OCI-LY3 (cell line): ENCODE results near the gene RIBC2.

Experiments used
- H2AFZ ChIP-seq: fragments of 200-600, 300-600 bp; shearing (Covaris generic); 2 replicates; pipeline ENCODE4 v1.6.0; 2014; ENCODE audit warnings: antibody characterized with exemption, low read depth, low read length
- H3K27ac ChIP-seq: fragments of 200-600, 300-600 bp; sonication (generic); 2 replicates; pipeline ENCODE4 v1.5.1; 2014; ENCODE audit warnings: mild to moderate bottlenecking, low read length, moderate library complexity, mixed read lengths
- H3K27me3 ChIP-seq: fragments of 200-600, 300-600 bp; sonication (generic); 2 replicates; pipeline ENCODE4 v1.6.1; 2014; ENCODE audit warnings: low read depth, low read length, mixed read lengths
- H3K36me3 ChIP-seq: fragments of 200-600, 300-600 bp; sonication (generic); replicated peaks from 2 replicates; pipeline ENCODE3; 2014; ENCODE audit warnings: low read depth, low read length, mixed read lengths
- H3K4me1 ChIP-seq: fragments of 300-600, 200-600 bp; sonication (generic); 2 replicates; pipeline ENCODE4 v1.6.1; 2014; ENCODE audit warnings: low read length, mixed read lengths
- H3K4me2 ChIP-seq: fragments of 200-600, 300-600 bp; sonication (generic); 2 replicates; pipeline ENCODE4 v1.6.1; 2014; ENCODE audit warnings: low read length, mixed read lengths
- H3K4me3 ChIP-seq: fragments of 300-600, 200-600 bp; sonication (generic); 2 replicates; pipeline ENCODE4 v1.5.1; 2014; ENCODE audit warnings: antibody characterized with exemption, mild to moderate bottlenecking, low read length, moderate library complexity
- H3K79me2 ChIP-seq: fragments of 300-600, 200-600 bp; shearing (Covaris generic); 2 replicates; pipeline ENCODE4 v1.6.1; 2014; ENCODE audit warnings: mild to moderate bottlenecking, low read length, mixed read lengths
- H3K9ac ChIP-seq: fragments of 300-600, 200-600 bp; shearing (Covaris generic); 2 replicates; pipeline ENCODE4 v1.6.0; 2014; ENCODE audit warnings: mild to moderate bottlenecking, low read length, moderate library complexity
- H3K9me3 ChIP-seq: fragments of 200-600, 300-600 bp; shearing (Covaris generic); 2 replicates; pipeline ENCODE4 v1.6.1; 2014; ENCODE audit warnings: low read length, mixed read lengths; ENCODE audit not compliant: insufficient read depth
- H4K20me1 ChIP-seq: fragments of 200-600, 300-600 bp; sonication (generic); 2 replicates; pipeline ENCODE4 v1.6.1; 2016; ENCODE audit warnings: low read length, mixed read lengths; ENCODE audit not compliant: insufficient read depth
- EZH2phosphoT487 ChIP-seq: fragments of 200-600 bp; shearing (Covaris generic); IDR thresholded peaks from 2 replicates; pipeline ENCODE4 v1.6.1; 2018; ENCODE audit warnings: antibody characterized with exemption, mixed run types, low read depth
- TF ChIP-seq, protein P1 (sequence below): fragments of 200-600, 300-600 bp; sonication (generic); IDR thresholded peaks from 2 replicates; pipeline ENCODE4 v1.5.1; 2014; ENCODE audit warnings: antibody characterized with exemption, low read length, low read depth

The RIBC2 gene

DNA sequence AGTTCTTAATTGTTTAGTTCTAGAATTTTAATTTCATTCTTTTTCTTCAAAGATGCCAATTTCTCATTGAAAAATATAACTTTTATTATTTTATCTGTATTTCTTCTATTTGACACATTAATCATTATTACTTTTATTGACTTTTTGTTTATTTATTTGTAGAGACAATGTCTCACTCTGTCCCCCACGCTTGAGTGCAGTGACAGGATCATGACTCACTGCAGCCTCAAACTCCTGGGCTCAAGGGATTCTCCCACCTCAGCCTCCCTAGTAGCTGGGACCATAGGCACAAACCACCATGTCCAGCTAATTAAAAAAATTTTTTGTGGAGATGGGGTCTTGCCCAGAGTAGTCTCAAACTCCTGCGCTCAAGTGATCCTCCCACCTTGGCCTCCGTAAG lies 58.9 kb downstream of the RIBC2 start:
- no peaks in the 10 kb centered on the region for H3K9me3 ChIP-seq
- no peaks in the 10 kb centered on the region for H4K20me1 ChIP-seq
- H3K4me1 ChIP-seq = no peaks in the 10 kb centered on the region
- TF ChIP-seq, protein P1, sequence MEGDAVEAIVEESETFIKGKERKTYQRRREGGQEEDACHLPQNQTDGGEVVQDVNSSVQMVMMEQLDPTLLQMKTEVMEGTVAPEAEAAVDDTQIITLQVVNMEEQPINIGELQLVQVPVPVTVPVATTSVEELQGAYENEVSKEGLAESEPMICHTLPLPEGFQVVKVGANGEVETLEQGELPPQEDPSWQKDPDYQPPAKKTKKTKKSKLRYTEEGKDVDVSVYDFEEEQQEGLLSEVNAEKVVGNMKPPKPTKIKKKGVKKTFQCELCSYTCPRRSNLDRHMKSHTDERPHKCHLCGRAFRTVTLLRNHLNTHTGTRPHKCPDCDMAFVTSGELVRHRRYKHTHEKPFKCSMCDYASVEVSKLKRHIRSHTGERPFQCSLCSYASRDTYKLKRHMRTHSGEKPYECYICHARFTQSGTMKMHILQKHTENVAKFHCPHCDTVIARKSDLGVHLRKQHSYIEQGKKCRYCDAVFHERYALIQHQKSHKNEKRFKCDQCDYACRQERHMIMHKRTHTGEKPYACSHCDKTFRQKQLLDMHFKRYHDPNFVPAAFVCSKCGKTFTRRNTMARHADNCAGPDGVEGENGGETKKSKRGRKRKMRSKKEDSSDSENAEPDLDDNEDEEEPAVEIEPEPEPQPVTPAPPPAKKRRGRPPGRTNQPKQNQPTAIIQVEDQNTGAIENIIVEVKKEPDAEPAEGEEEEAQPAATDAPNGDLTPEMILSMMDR = no peak
- TF ChIP-seq EZH2phosphoT487 = no peak
- no peaks in the 10 kb centered on the region for H3K79me2 ChIP-seq
- H3K27ac ChIP-seq = no peak overlapping the region
- H3K36me3 ChIP-seq = no peaks in the 10 kb centered on the region
- H2AFZ ChIP-seq = no peak overlapping the region
- no peak overlapping the region for H3K9ac ChIP-seq
- H3K4me3 ChIP-seq = no peak overlapping the region
- no peak overlapping the region for H3K4me2 ChIP-seq
- H3K27me3 ChIP-seq = peaks cover 29% of the 10 kb centered on the region; the same call in 1 of the 2 replicates

- Histone ChIP-seq H4K20me1 (no peaks in the 10 kb centered on the region), H3K27me3 (peaks cover 24% of the 10 kb centered on the region; the same call in 1 of the 2 replicates), H3K36me3 (no peaks in the 10 kb centered on the region), H3K4me1 (no peaks in the 10 kb centered on the region), H3K9ac (no peak overlapping the region), H3K9me3 (no peaks in the 10 kb centered on the region), H2AFZ (no peak overlapping the region), H3K4me2 (no peak overlapping the region), H3K4me3 (no peak overlapping the region), H3K79me2 (no peaks in the 10 kb centered on the region), H3K27ac (no peak overlapping the region)
- TF ChIP-seq, protein P1 = no peak
- TF ChIP-seq EZH2phosphoT487 = no peak
These were observed 60.2 kb downstream of the RIBC2 start for GRCh38 chr22:45473626-45474237.

GRCh38 chr22:45475063-45475747 lies 61.7 kb downstream of the RIBC2 start:
- H3K9ac ChIP-seq = no peak overlapping the region
- no peak overlapping the region for H3K27ac ChIP-seq
- H3K79me2 ChIP-seq = no peaks in the 10 kb centered on the region
- H2AFZ ChIP-seq = no peak overlapping the region
- H3K4me1 ChIP-seq = no peaks in the 10 kb centered on the region
- peaks cover 17% of the 10 kb centered on the region; the same call in 1 of the 2 replicates for H3K27me3 ChIP-seq
- no peaks in the 10 kb centered on the region for H3K36me3 ChIP-seq
- TF ChIP-seq, protein P1 = no peak
- no peak for TF ChIP-seq EZH2phosphoT487
- H3K4me2 ChIP-seq = no peak overlapping the region
- H3K9me3 ChIP-seq = no peaks in the 10 kb centered on the region
- H4K20me1 ChIP-seq = no peaks in the 10 kb centered on the region
- H3K4me3 ChIP-seq = no peak overlapping the region

GRCh38 chr22:45475851-45476514 lies 62.5 kb downstream of the RIBC2 start:
- H4K20me1 ChIP-seq = no peaks in the 10 kb centered on the region
- no peak overlapping the region for H3K27ac ChIP-seq
- H3K4me2 ChIP-seq = no peak overlapping the region
- H3K79me2 ChIP-seq = no peaks in the 10 kb centered on the region
- peaks cover 20% of the 10 kb centered on the region; the same call in 1 of the 2 replicates for H3K27me3 ChIP-seq
- no peak overlapping the region for H3K9ac ChIP-seq
- TF ChIP-seq, protein P1 = no peak
- TF ChIP-seq EZH2phosphoT487 = no peak
- H3K4me3 ChIP-seq = no peak overlapping the region
- H3K4me1 ChIP-seq = no peaks in the 10 kb centered on the region
- no peaks in the 10 kb centered on the region for H3K9me3 ChIP-seq
- H2AFZ ChIP-seq = no peak overlapping the region
- H3K36me3 ChIP-seq = no peaks in the 10 kb centered on the region
